NCI-H2196 (cell line): ENCODE results near the gene PREB.
A peak's percentile ranks its signal among the peaks of the same experiment; 100 is the strongest.

Experiments used
- DNase-seq: peaks from one replicate; lab custom pipeline; 2025; ENCODE audit not compliant: unreplicated experiment; lab: John Stamatoyannopoulos, UW

PREB gene

DNA sequence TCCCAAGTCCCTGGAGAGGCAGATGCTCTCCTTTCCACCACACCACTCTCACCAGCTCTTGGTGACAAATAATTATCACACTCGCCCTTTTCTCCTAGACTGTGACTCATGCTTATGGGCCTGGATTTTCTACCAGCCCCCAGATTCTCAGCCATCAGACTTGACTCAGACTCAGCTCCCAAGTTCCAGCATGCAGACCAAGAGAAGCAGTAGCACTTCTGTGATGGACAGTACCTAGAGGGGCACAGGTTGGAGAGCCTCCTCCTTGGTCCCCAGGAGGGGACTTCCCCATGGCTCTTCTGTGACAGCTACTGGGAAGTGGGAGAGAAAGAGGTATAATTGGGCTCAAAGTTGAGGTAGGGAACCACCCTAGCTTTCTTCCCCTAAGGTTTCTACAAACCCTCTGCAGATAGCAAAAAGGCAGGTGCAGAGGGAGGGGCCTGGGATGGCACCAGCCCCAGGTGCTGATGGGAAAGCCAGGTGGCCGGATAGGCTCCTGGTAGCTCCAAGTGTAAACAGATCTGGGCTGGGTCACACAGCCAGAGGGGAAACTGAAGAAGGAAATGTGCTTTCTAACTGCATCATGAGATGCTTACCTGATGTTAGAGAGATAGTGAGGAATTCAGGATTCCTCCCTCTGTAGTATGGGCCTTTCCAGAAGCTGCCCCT lies 18.5 kb upstream of the PREB start:
- peak; percentile 70 for DNase-seq

DNA sequence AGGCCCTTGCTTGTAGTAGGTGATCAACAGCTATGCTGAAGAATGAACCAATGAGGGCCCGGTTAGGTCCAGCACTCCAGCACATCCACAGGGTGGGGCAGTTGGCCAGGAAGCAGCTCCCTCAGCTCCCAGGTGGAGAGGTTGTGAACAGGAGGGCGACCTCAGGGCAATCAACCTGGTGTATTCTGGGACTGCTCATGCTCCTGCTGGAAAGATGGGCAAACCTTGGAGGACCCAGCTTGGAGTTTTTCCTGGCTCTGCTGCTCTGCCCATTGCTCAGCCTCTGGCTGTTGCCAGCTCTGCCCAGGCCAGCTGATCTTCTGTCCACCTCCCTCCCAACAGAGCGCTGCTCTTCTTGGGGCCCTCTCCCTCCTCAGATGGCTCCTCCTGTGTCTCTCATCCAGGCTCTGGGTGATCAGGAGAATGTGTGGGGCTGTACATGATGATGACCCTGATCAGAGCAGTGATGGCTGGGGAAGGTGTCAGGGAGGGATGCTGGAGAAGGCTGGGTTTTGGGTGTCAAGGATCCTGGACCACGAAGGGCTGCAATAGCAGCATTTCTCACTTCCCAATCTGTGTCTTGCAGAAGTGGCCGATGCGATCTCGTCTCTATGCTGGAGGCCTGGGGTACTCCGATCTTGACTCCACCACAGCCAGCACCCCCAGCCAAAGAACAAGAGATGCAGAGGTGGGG lies 17.8 kb upstream of the PREB start:
- peak; percentile 18 for DNase-seq

- DNase-seq = no peak
These were observed 16.3 kb upstream of the PREB start for GRCh38 chr2:27150639-27151230.

GRCh38 chr2:27149570-27150405 lies 15.4 kb upstream of the PREB start:
- DNase-seq = no peak

- DNase-seq = no peak
These were observed 14.5 kb upstream of the PREB start, which contains the start of gene TCF23 for GRCh38 chr2:27148801-27149439. Gene TCF23 (plus strand): TSS chr2:27149004. CDS start chr2:27149134, 130 bp downstream.

DNA sequence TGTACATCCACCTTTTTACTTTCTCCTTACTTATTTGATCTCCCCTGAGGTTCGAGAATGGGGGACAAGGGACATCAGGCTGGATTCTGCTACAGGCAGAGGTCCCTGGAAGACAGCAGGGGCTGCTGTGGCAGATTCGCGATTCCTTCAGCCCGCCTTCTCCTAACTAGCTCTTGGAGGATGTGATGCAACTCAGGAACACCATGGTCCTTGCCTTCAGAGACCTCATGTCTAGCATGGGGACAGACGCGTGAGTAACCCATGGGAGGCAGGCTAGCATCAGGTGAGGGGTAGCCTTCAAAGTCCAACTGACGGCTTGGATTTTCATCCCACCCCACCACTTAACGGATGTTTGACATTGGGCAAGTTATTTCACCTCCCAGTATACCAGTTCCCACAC lies 13.5 kb upstream of the PREB start:
- no peak for DNase-seq

GRCh38 chr2:27145682-27146081 lies 11.2 kb upstream of the PREB start:
- DNase-seq = no peak

GRCh38 chr2:27143285-27143684 lies 8.8 kb upstream of the PREB start:
- DNase-seq = no peak

- no peak for DNase-seq
These were observed 4.9 kb upstream of the PREB start, which contains the start of gene PRR30 for GRCh38 chr2:27139310-27139709. Gene PRR30 (minus strand): TSS chr2:27139410. CDS start chr2:27138329, 1,081 bp downstream.

GRCh38 chr2:27138111-27138510 lies 3.7 kb upstream of the PREB start:
- DNase-seq = no peak

DNA sequence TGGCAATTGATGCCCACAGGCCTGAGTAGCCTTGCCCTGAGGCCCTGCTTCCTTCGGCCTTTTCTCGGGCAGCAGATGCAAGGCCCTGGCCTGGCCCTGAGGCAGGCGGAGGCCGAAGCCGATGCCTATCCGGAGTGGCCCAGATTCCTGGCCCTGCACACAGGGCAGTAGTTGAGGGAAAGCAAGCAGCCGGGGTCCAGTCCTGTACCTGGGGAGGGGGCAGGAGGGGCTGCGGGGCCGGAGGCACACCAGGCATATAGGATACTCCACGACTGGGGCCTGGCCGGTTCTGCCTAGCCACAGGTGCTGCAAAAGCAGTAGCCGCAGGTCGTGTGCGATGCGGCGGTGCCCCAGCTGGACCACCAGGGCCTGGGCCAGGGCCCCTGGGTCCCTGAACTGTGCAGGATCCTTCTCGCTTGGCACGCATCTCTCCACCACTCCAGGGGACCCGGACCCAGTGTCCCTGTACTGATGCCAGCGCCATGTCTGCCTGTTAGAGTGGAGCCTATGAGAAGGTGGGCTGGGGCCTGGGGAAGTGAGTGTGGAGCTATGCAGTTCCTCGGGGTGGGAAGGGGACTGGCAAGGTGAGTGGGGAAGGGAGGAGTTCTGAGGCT lies 3.0 kb upstream of the PREB start:
- no peak for DNase-seq

DNA sequence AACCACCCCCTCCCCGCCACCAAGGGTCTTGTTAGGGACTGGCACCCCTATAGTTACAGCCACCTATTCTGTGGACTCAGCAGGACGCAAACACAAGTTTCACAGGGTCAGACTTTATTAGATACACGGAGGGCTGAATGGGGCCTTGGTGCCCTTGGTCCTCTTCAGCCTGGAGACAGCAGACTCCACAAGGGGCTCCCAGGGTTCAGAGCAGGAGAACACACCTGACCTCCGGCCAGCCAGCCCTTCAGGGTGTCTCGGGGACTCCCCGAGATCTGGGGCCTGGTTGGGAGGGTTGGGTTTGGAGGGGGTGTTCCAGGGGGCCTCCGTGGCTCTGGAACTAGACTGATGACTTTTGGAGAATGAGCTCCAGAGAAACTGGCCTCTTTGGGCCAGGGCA lies 2.3 kb upstream of the PREB start:
- no peak for DNase-seq

DNA sequence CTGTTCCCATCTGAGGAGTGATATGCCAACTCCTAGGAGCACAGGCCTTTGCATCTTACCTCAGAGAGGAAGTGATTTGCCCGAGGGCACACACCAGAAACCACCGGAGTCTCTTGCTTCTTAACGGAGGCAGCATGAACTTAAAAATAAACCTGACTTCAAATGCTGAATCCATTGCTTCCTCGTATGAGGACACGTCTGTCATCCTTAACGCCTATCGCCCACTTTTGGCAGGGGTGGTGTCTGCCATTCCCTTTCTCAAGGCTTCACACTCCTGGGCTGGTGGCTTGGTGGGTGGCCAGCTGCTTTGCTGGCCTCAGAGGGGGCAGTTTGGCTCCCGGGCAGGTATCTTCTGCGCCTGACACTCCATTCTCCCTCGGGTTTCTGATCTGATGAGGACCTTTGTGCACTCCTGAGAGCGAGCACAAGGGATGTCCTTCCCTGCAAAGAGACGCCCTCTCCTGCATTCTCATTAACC lies 1.1 kb upstream of the PREB start:
- DNase-seq = no peak

- DNase-seq = no peak
These were observed 493 bp upstream of the PREB start for GRCh38 chr2:27134781-27135477.

- no peak for DNase-seq
These were observed 1.1 kb downstream of the PREB start for GRCh38 chr2:27133195-27133875.

DNA sequence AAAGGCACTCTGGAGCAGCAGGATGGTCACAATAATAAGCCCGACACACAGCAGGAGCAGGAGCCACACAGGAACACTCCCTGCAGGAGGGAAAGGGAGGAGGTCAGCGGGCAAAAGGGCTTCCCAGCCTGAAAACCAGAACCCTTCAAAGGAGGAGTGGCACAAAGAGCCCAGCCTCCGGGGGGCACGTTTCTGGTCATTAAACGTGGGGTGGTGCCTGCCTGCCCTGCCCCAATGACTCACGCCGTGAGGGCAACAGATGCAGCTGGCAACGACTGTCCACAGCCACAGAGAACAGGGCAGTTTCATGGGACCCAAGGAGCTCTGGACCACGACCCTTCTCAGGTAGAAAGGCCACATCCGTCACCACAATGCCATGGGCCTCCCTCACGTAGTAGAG lies 3.0 kb downstream of the PREB start:
- DNase-seq = no peak

GRCh38 chr2:27130396-27130795 lies 4.0 kb downstream of the PREB start:
- no peak for DNase-seq

DNA sequence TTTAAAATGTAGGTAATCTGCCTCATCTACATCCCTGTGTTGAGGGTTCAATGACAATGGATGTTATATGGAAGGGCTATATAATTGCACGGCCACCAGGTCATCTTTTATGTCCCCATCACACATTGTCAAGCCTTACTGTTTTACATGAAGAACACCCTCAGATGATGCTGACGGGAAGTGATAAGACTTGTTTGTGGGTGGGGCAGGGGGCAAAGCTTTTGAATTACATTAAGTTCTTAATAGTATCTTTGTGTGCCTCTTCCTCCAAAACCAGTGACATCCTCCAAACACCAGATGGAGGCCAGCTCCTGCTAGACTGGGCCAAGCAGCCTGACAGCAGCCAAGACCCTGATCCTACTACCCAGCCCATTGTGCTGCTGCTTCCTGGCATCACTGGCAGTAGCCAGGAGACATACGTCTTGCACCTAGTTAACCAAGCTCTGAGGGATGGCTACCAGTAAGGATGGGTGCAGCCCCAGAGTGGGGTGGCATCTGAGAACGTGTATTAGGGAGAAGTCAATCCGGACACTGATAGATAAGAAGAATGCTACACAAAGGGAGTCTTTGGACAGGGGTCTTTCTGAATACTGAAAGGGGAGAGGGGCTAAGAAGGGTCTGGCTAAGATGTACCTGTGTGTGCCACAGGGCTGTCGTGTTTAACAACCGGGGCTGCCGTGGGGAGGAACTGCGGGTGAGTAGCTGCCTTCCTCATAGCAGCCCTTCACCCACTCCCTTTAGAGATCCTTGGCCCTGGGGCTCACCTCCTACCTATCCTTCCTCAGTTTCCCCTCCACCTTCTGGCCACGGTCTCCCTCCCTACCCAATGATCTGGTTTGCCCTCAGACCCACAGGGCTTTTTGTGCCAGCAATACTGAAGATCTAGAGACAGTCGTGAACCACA lies 5.5 kb downstream of the PREB start:
- no peak for DNase-seq
